HK-2 (cell line): ENCODE measurements around the gene SLC30A10.
"Not testable (repeated sequence)": the region's sequence is repeated elsewhere in the genome, so short reads cannot be mapped to it uniquely, and the experiment has no call there.

Source experiments
- DNase-seq: peaks from one replicate; pipeline ENCODE4 v3.0.0-alpha.2; 2018; ENCODE audit not compliant: unreplicated experiment

Gene SLC30A10

GRCh38 chr1:219891846-219892245, 36.5 kb downstream of the SLC30A10 start:
- DNase-seq, result not testable (repeated sequence)

- DNase-seq, result not testable (repeated sequence)
Measured at GRCh38 chr1:219888667-219889066, 39.7 kb downstream of the SLC30A10 start.

- DNase-seq, result no peak
Measured at GRCh38 chr1:219885680-219886079, 42.7 kb downstream of the SLC30A10 start.

GRCh38 chr1:219883400-219884332, 44.7 kb downstream of the SLC30A10 start:
- no peak for DNase-seq

- DNase-seq, result no peak
Measured at GRCh38 chr1:219882755-219883154, 45.6 kb downstream of the SLC30A10 start.

- no peak for DNase-seq
Measured at GRCh38 chr1:219882096-219882495, 46.3 kb downstream of the SLC30A10 start.

GRCh38 chr1:219880765-219881457, 47.4 kb downstream of the SLC30A10 start:
- DNase-seq, result no peak

GRCh38 chr1:219876798-219877209, 51.6 kb downstream of the SLC30A10 start:
- DNase-seq, result no peak

GRCh38 chr1:219875860-219876259, 52.5 kb downstream of the SLC30A10 start:
- no peak for DNase-seq

- DNase-seq, result not testable (repeated sequence)
Measured at GRCh38 chr1:219872538-219872937, 55.8 kb downstream of the SLC30A10 start.

- no peak for DNase-seq
Measured at GRCh38 chr1:219871427-219872057, 56.8 kb downstream of the SLC30A10 start.

- DNase-seq, result not testable (repeated sequence)
Measured at GRCh38 chr1:219868615-219869014, 59.7 kb downstream of the SLC30A10 start.
